Gastrocnemius medialis (tissue), 4 donors: ENCODE results near the gene RASA3.

Experiments used
- POLR2A ChIP-seq, 2 donors: fragments of 450-650 bp; IDR thresholded peaks; one replicate each; pipeline ENCODE4 v1.6.1; 2017; ENCODE audit warnings: antibody characterized with exemption in 2 of 2, mild to moderate bottlenecking in 2 of 2, moderate library complexity in 2 of 2
- TF ChIP-seq, protein P1 (sequence below), 5 experiments: fragments of 450-650 bp in 3 of 5; fragments of 200-600 bp in 2 of 5; sonication (generic) in 2 of 5; IDR thresholded peaks in 4 of 5; conservative IDR thresholded peaks in 1 of 5; 1 replicate in 4 of 5; 2 replicates in 1 of 5; pipeline ENCODE4 v1.5.1; 2016 to 2019; ENCODE audit warnings: antibody characterized with exemption in 5 of 5, mild to moderate bottlenecking in 3 of 5, moderate library complexity in 3 of 5

DNA sequence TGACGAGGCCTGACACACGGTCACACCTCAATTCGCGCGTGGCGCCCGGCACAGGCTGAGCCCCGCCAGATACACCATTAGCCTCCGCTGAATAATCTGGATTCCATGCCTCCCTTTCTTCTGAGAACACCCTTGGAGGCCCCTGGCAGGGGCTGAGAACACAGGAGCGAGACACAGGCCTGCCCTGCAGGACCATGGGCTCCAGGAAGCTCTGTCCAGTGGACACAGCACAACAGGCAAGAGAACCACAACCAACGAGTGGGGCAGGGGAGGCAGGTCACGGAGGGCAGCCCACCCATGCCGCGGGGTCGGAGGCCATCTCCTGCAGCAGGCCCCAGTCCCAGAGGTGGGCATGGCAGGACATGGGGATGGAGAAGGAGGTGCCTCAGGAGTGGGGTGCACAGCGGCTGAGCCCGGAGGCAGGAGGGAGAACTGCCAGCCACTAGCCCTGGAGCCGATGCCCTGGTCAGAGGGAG lies 82.8 kb downstream of the RASA3 start:
- TF ChIP-seq, protein P1, sequence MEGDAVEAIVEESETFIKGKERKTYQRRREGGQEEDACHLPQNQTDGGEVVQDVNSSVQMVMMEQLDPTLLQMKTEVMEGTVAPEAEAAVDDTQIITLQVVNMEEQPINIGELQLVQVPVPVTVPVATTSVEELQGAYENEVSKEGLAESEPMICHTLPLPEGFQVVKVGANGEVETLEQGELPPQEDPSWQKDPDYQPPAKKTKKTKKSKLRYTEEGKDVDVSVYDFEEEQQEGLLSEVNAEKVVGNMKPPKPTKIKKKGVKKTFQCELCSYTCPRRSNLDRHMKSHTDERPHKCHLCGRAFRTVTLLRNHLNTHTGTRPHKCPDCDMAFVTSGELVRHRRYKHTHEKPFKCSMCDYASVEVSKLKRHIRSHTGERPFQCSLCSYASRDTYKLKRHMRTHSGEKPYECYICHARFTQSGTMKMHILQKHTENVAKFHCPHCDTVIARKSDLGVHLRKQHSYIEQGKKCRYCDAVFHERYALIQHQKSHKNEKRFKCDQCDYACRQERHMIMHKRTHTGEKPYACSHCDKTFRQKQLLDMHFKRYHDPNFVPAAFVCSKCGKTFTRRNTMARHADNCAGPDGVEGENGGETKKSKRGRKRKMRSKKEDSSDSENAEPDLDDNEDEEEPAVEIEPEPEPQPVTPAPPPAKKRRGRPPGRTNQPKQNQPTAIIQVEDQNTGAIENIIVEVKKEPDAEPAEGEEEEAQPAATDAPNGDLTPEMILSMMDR (IDR thresholded peaks at IDR 0.05 in 4 of 5, conservative IDR thresholded peaks at IDR 0.05 in 1 of 5), result no peak
- no peak for TF ChIP-seq POLR2A (IDR thresholded peaks at IDR 0.05)
